Fibroblast of lung (primary cell): ENCODE measurements around the gene BCL2L12. TPM values are rescaled to one million over a fixed set of nuclear protein-coding genes. Genes with fewer than 3 reads are reported as not detected.

Source experiments
- DNase-seq, 2 donors: peaks; one replicate each; pipeline versions ENCODE4 v3.0.0 to v3.0.0-alpha.2; 2010; ENCODE audit warnings: low read depth in 2 of 2
- H2AFZ ChIP-seq: 2 replicates; pipeline ENCODE4 v1.5.1; 2012; ENCODE audit warnings: low read length, control low read depth, inconsistent platforms
- H3K27ac ChIP-seq: 2 replicates; pipeline ENCODE4 v1.5.1; 2011; ENCODE audit warnings: low read length, control low read depth; ENCODE audit not compliant: insufficient read depth
- H3K27me3 ChIP-seq: 2 replicates; pipeline ENCODE4 v1.5.1; 2011; ENCODE audit warnings: mild to moderate bottlenecking, low read length; ENCODE audit not compliant: control insufficient read depth, insufficient read depth
- H3K36me3 ChIP-seq: 2 replicates; pipeline ENCODE4 v1.5.1; 2011; ENCODE audit warnings: low read length; ENCODE audit not compliant: control insufficient read depth, insufficient read depth
- H3K4me1 ChIP-seq: 2 replicates; pipeline ENCODE4 v1.5.1; 2011; ENCODE audit warnings: low read length; ENCODE audit not compliant: control insufficient read depth, insufficient read depth; ENCODE audit errors: extremely low read depth
- H3K4me2 ChIP-seq: 2 replicates; pipeline ENCODE4 v1.5.1; 2011; ENCODE audit warnings: low read length, control low read depth; ENCODE audit not compliant: insufficient read depth; ENCODE audit errors: extremely low read depth
- H3K4me3 ChIP-seq, 4 experiments: fragments of 200-600 bp in 1 of 4; sonication (generic) in 1 of 4; replicated peaks in 1 of 4; 2 replicates each; pipeline ENCODE4 v1.5.1; 2011 to 2016; ENCODE audit warnings: low read length in 4 of 4, low read depth in 3 of 4, mild to moderate bottlenecking in 3 of 4, control low read depth in 2 of 4, inconsistent platforms in 1 of 4, mixed read lengths in 1 of 4; ENCODE audit not compliant: insufficient read depth in 1 of 4; ENCODE audit errors: control extremely low read depth in 1 of 4
- H3K79me2 ChIP-seq: 2 replicates; pipeline ENCODE4 v1.5.1; 2012; ENCODE audit warnings: mild to moderate bottlenecking, low read length, inconsistent platforms; ENCODE audit not compliant: control insufficient read depth, insufficient read depth
- H3K9ac ChIP-seq: 2 replicates; pipeline ENCODE4 v1.5.1; 2011; ENCODE audit warnings: mild to moderate bottlenecking, low read length, control low read depth; ENCODE audit not compliant: insufficient read depth
- H3K9me3 ChIP-seq: 2 replicates; pipeline ENCODE4 v1.5.1; 2012; ENCODE audit warnings: low read depth, low read length; ENCODE audit not compliant: control insufficient read depth, insufficient read depth
- H4K20me1 ChIP-seq: 2 replicates; pipeline ENCODE4 v1.5.1; 2011; ENCODE audit warnings: low read length; ENCODE audit not compliant: control insufficient read depth, insufficient read depth; ENCODE audit errors: extremely low read depth
- EZH2 ChIP-seq: IDR thresholded peaks from 2 replicates; pipeline ENCODE4 v1.5.1; 2012; ENCODE audit warnings: low read length, control low read depth, mild to moderate bottlenecking; ENCODE audit errors: missing control alignments
- polyA plus RNA-seq, 2 donors: library from polyadenylated mRNA; depleted of rRNA in 1 of 2; stranded (reverse) in 1 of 2; unstranded in 1 of 2; fragments of >200 nt; gene quantifications; 2 replicates each; pipeline ENCODE4 v1.2.1, GENCODE V29; 2011 to 2012; ENCODE audit warnings: missing spikeins in 1 of 2
- total RNA-seq: library from RNA; depleted of rRNA; stranded (reverse); fragments of >200 nt; gene quantifications from 2 replicates; pipeline ENCODE4 v1.2.1, GENCODE V29; 2014
- TF ChIP-seq, protein P1 (sequence below), 2 donors: IDR thresholded peaks in 1 of 2; conservative IDR thresholded peaks in 1 of 2; 1 replicate in 1 of 2; 2 replicates in 1 of 2; pipeline ENCODE4 v1.5.1; 2011 to 2012; ENCODE audit warnings: low read length in 2 of 2, control low read depth in 1 of 2, inconsistent platforms in 1 of 2, low read depth in 1 of 2, mild to moderate bottlenecking in 1 of 2

The BCL2L12 gene
- total and polyA plus RNA-seq, 2 donors (not counting 1 experiment from before 2014, with no cell fraction given) = 4.8 to 5.0 TPM

GRCh38 chr19:49641688-49642491 lies 23.8 kb upstream of the BCL2L12 start, which contains the start of gene SCAF1:
Gene SCAF1, plus strand, starts transcription at chr19:49642209. Its CDS starts 2,818 bp downstream, at chr19:49645027.
- DNase-seq = peak; percentile 99
- peak within 1 kb of the TSS; percentile 97 for H3K9ac ChIP-seq
- H3K79me2 ChIP-seq = peaks cover 47% of the 10 kb centered on the region
- TF ChIP-seq, protein P1, sequence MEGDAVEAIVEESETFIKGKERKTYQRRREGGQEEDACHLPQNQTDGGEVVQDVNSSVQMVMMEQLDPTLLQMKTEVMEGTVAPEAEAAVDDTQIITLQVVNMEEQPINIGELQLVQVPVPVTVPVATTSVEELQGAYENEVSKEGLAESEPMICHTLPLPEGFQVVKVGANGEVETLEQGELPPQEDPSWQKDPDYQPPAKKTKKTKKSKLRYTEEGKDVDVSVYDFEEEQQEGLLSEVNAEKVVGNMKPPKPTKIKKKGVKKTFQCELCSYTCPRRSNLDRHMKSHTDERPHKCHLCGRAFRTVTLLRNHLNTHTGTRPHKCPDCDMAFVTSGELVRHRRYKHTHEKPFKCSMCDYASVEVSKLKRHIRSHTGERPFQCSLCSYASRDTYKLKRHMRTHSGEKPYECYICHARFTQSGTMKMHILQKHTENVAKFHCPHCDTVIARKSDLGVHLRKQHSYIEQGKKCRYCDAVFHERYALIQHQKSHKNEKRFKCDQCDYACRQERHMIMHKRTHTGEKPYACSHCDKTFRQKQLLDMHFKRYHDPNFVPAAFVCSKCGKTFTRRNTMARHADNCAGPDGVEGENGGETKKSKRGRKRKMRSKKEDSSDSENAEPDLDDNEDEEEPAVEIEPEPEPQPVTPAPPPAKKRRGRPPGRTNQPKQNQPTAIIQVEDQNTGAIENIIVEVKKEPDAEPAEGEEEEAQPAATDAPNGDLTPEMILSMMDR (conservative IDR thresholded peaks at IDR 0.05 in 1 of 2, IDR thresholded peaks at IDR 0.05 in 1 of 2; ENCODE audit: low read depth in 1 of 2, low read length in 2 of 2) = no peak
- TF ChIP-seq EZH2 = no peak
- no peaks in the 10 kb centered on the region for H3K9me3 ChIP-seq
- H3K27ac ChIP-seq = peak within 1 kb of the TSS; percentile 97
- H3K4me1 ChIP-seq = peaks cover 7% of the 10 kb centered on the region
- H4K20me1 ChIP-seq = no peaks in the 10 kb centered on the region
- peak within 1 kb of the TSS; percentile 80 to 99 (median 95) for H3K4me3 ChIP-seq
- no peak within 1 kb of the TSS for H2AFZ ChIP-seq
- H3K36me3 ChIP-seq = peaks cover 10% of the 10 kb centered on the region
- peak within 1 kb of the TSS; percentile 96 for H3K4me2 ChIP-seq
- no peaks in the 10 kb centered on the region for H3K27me3 ChIP-seq

GRCh38 chr19:49642492-49643035 lies 23.2 kb upstream of the BCL2L12 start:
- DNase-seq = no peak
- Histone ChIP-seq H3K36me3 (peaks cover 10% of the 10 kb centered on the region), H3K4me1 (peaks cover 7% of the 10 kb centered on the region), H3K4me3 (peak overlapping the region; percentile 80 to 99 (median 95)), H3K27ac (peak overlapping the region; percentile 97), H3K79me2 (peaks cover 53% of the 10 kb centered on the region), H2AFZ (no peak overlapping the region), H3K9me3 (no peaks in the 10 kb centered on the region), H4K20me1 (no peaks in the 10 kb centered on the region), H3K9ac (peak overlapping the region; percentile 97), H3K27me3 (no peaks in the 10 kb centered on the region), H3K4me2 (peak overlapping the region; percentile 94)
- TF ChIP-seq EZH2 = no peak
- TF ChIP-seq, protein P1 (conservative IDR thresholded peaks at IDR 0.05 in 1 of 2, IDR thresholded peaks at IDR 0.05 in 1 of 2; ENCODE audit: low read depth in 1 of 2, low read length in 2 of 2) = no peak

DNA sequence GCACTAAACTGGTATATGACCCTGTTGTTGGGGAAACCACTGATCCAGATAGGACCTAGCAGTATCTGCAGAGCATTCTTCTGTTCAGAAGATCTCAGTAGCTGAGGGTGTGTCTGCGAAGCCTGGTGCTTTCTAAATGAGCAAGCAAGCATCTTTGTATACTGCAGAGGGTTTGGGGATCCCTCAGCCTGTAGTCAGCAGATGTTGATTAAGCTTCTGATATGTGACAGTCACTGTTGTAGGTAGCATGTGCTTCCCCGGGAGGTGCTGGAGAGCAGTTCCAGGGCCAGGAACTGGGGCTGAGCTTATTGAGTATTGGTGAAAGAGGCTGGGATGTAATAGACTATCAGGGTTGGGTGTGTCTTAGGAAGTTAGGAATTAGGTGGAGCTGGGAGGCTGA lies 22.3 kb upstream of the BCL2L12 start:
- no peaks in the 10 kb centered on the region for H3K27me3 ChIP-seq
- no peak for TF ChIP-seq EZH2
- TF ChIP-seq, protein P1 (conservative IDR thresholded peaks at IDR 0.05 in 1 of 2, IDR thresholded peaks at IDR 0.05 in 1 of 2; ENCODE audit: low read depth in 1 of 2, low read length in 2 of 2) = no peak
- H3K4me2 ChIP-seq = peak overlapping the region; percentile 94
- DNase-seq = no peak
- H3K27ac ChIP-seq = peak overlapping the region; percentile 2
- H2AFZ ChIP-seq = no peak overlapping the region
- H3K9ac ChIP-seq = no peak overlapping the region
- no peaks in the 10 kb centered on the region for H3K9me3 ChIP-seq
- H3K4me1 ChIP-seq = peaks cover 4% of the 10 kb centered on the region
- peak overlapping the region; percentile 80 to 99 (median 95) for H3K4me3 ChIP-seq
- H3K79me2 ChIP-seq = peaks cover 53% of the 10 kb centered on the region
- H4K20me1 ChIP-seq = no peaks in the 10 kb centered on the region
- peaks cover 10% of the 10 kb centered on the region for H3K36me3 ChIP-seq
